ENCODE measurements around the gene JAZF1. TPM values are rescaled to one million over a fixed set of nuclear protein-coding genes. Genes with fewer than 3 reads are reported as not detected.
A peak's percentile ranks its signal among the peaks of the same experiment; 100 is the strongest.

JAZF1 gene
- total and polyA plus RNA-seq, 4 experiments from 2014 or later: 3.7 to 8.3 (median 4.7) TPM

- no peaks in the 10 kb centered on the region for H3K27me3 ChIP-seq (ENCODE audit: insufficient read depth, low read length)
- DNase-seq: no peak
- H3K27me3 Mint-ChIP-seq: no peaks in the 10 kb centered on the region
- peaks cover 15% of the 10 kb centered on the region for H3K4me1 ChIP-seq (ENCODE audit: insufficient read depth, low read length)
- no peak overlapping the region for H3K4me3 Mint-ChIP-seq
- peaks cover 13 to 25% (median 19%) of the 10 kb centered on the region in 4 donors for H3K4me1 Mint-ChIP-seq
- POLR2A ChIA-PET (ENCODE audit: partially characterized antibody): no interaction called here
- H3K36me3 Mint-ChIP-seq: peaks cover 0 to 5% of the 10 kb centered on the region in 2 donors
- intact Hi-C loops (cut with micrococcal nuclease): no loop called here
- peaks cover 0 to 2% (median 0%) of the 10 kb centered on the region in 8 donors for H3K9me3 Mint-ChIP-seq
- peak overlapping the region in 2 of 7 donors; percentile 32 to 42 for H3K27ac Mint-ChIP-seq
- no peak overlapping the region for H3K4me3 ChIP-seq (ENCODE audit: low read length in 2 of 2)
- CTCF ChIA-PET (ENCODE audit: partially characterized antibody): no interaction called here
- no peak overlapping the region for H3K27ac ChIP-seq (ENCODE audit: low read depth, low read length)
- H3K9me3 ChIP-seq (ENCODE audit: control insufficient read depth in 1 of 2, low read length in 2 of 2): no peaks in the 10 kb centered on the region
- no peaks in the 10 kb centered on the region for H3K36me3 ChIP-seq (ENCODE audit: insufficient read depth, low read length)
Measured at GRCh38 chr7:27843584-27844305, 336.9 kb downstream of the JAZF1 start.

GRCh38 chr7:27842851-27843250 is 337.7 kb downstream of the JAZF1 start:
- Mint-ChIP-seq H3K9me3 (peaks cover 0 to 2% (median 0%) of the 10 kb centered on the region in 8 donors), H3K27ac (peak overlapping the region in 1 of 7 donors; percentile 66), H3K4me1 (peaks cover 13 to 30% (median 21%) of the 10 kb centered on the region in 4 donors), H3K36me3 (peaks cover 0 to 6% of the 10 kb centered on the region in 2 donors), H3K4me3 (no peak overlapping the region), H3K27me3 (no peaks in the 10 kb centered on the region)
- Histone ChIP-seq H3K9me3 (ENCODE audit: control insufficient read depth in 1 of 2, low read length in 2 of 2) (no peaks in the 10 kb centered on the region), H3K27me3 (ENCODE audit: insufficient read depth, low read length) (no peaks in the 10 kb centered on the region), H3K36me3 (ENCODE audit: insufficient read depth, low read length) (no peaks in the 10 kb centered on the region), H3K4me1 (ENCODE audit: insufficient read depth, low read length) (peaks cover 15% of the 10 kb centered on the region), H3K27ac (ENCODE audit: low read depth, low read length) (no peak overlapping the region), H3K4me3 (ENCODE audit: low read length in 2 of 2) (no peak overlapping the region)
- DNase-seq: no peak
- intact Hi-C loops (cut with micrococcal nuclease): no loop called here
- ChIA-PET CTCF (ENCODE audit: partially characterized antibody) (no interaction called here), POLR2A (ENCODE audit: partially characterized antibody) (no interaction called here)

- H3K27me3 ChIP-seq (ENCODE audit: insufficient read depth, low read length): no peaks in the 10 kb centered on the region
- DNase-seq: no peak
- H3K36me3 ChIP-seq (ENCODE audit: insufficient read depth, low read length): no peaks in the 10 kb centered on the region
- H3K27ac Mint-ChIP-seq: peak overlapping the region in 4 of 7 donors; percentile 13 to 66 (median 46)
- H3K27me3 Mint-ChIP-seq: no peaks in the 10 kb centered on the region
- ChIA-PET CTCF (ENCODE audit: partially characterized antibody) (interaction anchor here (1.0 kb wide), 1 partner anchor 178 kb away, joined by 4 read pairs; no protein-coding TSS in a partner anchor), POLR2A (ENCODE audit: partially characterized antibody) (no interaction called here)
- no peak overlapping the region for H3K4me3 ChIP-seq (ENCODE audit: low read length in 2 of 2)
- peaks cover 13 to 30% (median 21%) of the 10 kb centered on the region in 4 donors for H3K4me1 Mint-ChIP-seq
- H3K9me3 ChIP-seq (ENCODE audit: control insufficient read depth in 1 of 2, low read length in 2 of 2): no peaks in the 10 kb centered on the region
- peaks cover 0 to 11% of the 10 kb centered on the region in 2 donors for H3K36me3 Mint-ChIP-seq
- H3K4me1 ChIP-seq (ENCODE audit: insufficient read depth, low read length): peaks cover 15% of the 10 kb centered on the region
- peaks cover 0 to 2% (median 0%) of the 10 kb centered on the region in 8 donors for H3K9me3 Mint-ChIP-seq
- H3K27ac ChIP-seq (ENCODE audit: low read depth, low read length): no peak overlapping the region
- H3K4me3 Mint-ChIP-seq: no peak overlapping the region
- intact Hi-C loops (cut with micrococcal nuclease): no loop called here
Measured at GRCh38 chr7:27842094-27842692, 338.4 kb downstream of the JAZF1 start.

- H3K36me3 ChIP-seq (ENCODE audit: insufficient read depth, low read length): no peaks in the 10 kb centered on the region
- H3K9me3 ChIP-seq (ENCODE audit: control insufficient read depth in 1 of 2, low read length in 2 of 2): no peaks in the 10 kb centered on the region
- intact Hi-C loops (cut with micrococcal nuclease): no loop called here
- H3K27ac Mint-ChIP-seq: peak overlapping the region in 5 of 7 donors; percentile 30 to 88 (median 78)
- ChIA-PET POLR2A (ENCODE audit: partially characterized antibody) (no interaction called here), CTCF (ENCODE audit: partially characterized antibody) (interaction anchor here (1.0 to 1.5 kb wide), 3 partner anchors 56 to 661 kb away, joined by 3 to 4 read pairs (median 4); no protein-coding TSS in a partner anchor)
- H3K36me3 Mint-ChIP-seq: peaks cover 0 to 11% of the 10 kb centered on the region in 2 donors
- no peaks in the 10 kb centered on the region for H3K9me3 Mint-ChIP-seq
- H3K27me3 Mint-ChIP-seq: no peaks in the 10 kb centered on the region
- peaks cover 15% of the 10 kb centered on the region for H3K4me1 ChIP-seq (ENCODE audit: insufficient read depth, low read length)
- no peak overlapping the region for H3K4me3 ChIP-seq (ENCODE audit: low read length in 2 of 2)
- DNase-seq: no peak
- H3K4me1 Mint-ChIP-seq: peaks cover 17 to 30% (median 25%) of the 10 kb centered on the region in 4 donors
- H3K27ac ChIP-seq (ENCODE audit: low read depth, low read length): no peak overlapping the region
- H3K27me3 ChIP-seq (ENCODE audit: insufficient read depth, low read length): no peaks in the 10 kb centered on the region
- peak overlapping the region in 2 of 8 donors; percentile 26 to 37 for H3K4me3 Mint-ChIP-seq
Measured at GRCh38 chr7:27840760-27841364, 339.7 kb downstream of the JAZF1 start.

GRCh38 chr7:27840313-27840712 is 340.3 kb downstream of the JAZF1 start:
- Histone ChIP-seq H3K4me3 (ENCODE audit: low read length in 2 of 2) (no peak overlapping the region), H3K27ac (ENCODE audit: low read depth, low read length) (peak overlapping the region; percentile 13), H3K36me3 (ENCODE audit: insufficient read depth, low read length) (no peaks in the 10 kb centered on the region), H3K4me1 (ENCODE audit: insufficient read depth, low read length) (peaks cover 15% of the 10 kb centered on the region), H3K9me3 (ENCODE audit: control insufficient read depth in 1 of 2, low read length in 2 of 2) (no peaks in the 10 kb centered on the region), H3K27me3 (ENCODE audit: insufficient read depth, low read length) (no peaks in the 10 kb centered on the region)
- no peaks in the 10 kb centered on the region for H3K9me3 Mint-ChIP-seq
- peaks cover 17 to 30% (median 25%) of the 10 kb centered on the region in 4 donors for H3K4me1 Mint-ChIP-seq
- H3K4me3 Mint-ChIP-seq: peak overlapping the region in 2 of 8 donors; percentile 26 to 37
- peaks cover 0 to 11% of the 10 kb centered on the region in 2 donors for H3K36me3 Mint-ChIP-seq
- CTCF ChIA-PET (ENCODE audit: partially characterized antibody): interaction anchor here (1.1 to 1.5 kb wide), 2 partner anchors 55 to 661 kb away, joined by 3 to 4 read pairs; no protein-coding TSS in a partner anchor
- POLR2A ChIA-PET (ENCODE audit: partially characterized antibody): interaction anchor here (1.0 kb wide), 1 partner anchor 14 kb away, joined by 3 read pairs; no protein-coding TSS in a partner anchor
- H3K27ac Mint-ChIP-seq: peak overlapping the region in 6 of 7 donors; percentile 77 to 88 (median 80)
- H3K27me3 Mint-ChIP-seq: no peaks in the 10 kb centered on the region
- intact Hi-C loops (cut with micrococcal nuclease): no loop called here
- peak; percentile 34 to 65 (median 41) for DNase-seq

GRCh38 chr7:27839099-27839498 is 341.5 kb downstream of the JAZF1 start:
- intact Hi-C loops (cut with micrococcal nuclease): no loop called here
- ChIA-PET POLR2A (ENCODE audit: partially characterized antibody) (no interaction called here), CTCF (ENCODE audit: partially characterized antibody) (interaction anchor here (1.5 kb wide), 1 partner anchor 54 kb away, joined by 3 read pairs; no protein-coding TSS in a partner anchor)
- H3K27ac ChIP-seq (ENCODE audit: low read depth, low read length): no peak overlapping the region
- Mint-ChIP-seq H3K27me3 (no peaks in the 10 kb centered on the region), H3K4me1 (peaks cover 17 to 30% (median 25%) of the 10 kb centered on the region in 4 donors), H3K4me3 (no peak overlapping the region), H3K9me3 (no peaks in the 10 kb centered on the region), H3K27ac (peak overlapping the region in 1 of 7 donors; percentile 89), H3K36me3 (peaks cover 0 to 11% of the 10 kb centered on the region in 2 donors)
- H3K27me3 ChIP-seq (ENCODE audit: insufficient read depth, low read length): no peaks in the 10 kb centered on the region
- no peak overlapping the region for H3K4me3 ChIP-seq (ENCODE audit: low read length in 2 of 2)
- H3K9me3 ChIP-seq (ENCODE audit: control insufficient read depth in 1 of 2, low read length in 2 of 2): no peaks in the 10 kb centered on the region
- DNase-seq: no peak
- no peaks in the 10 kb centered on the region for H3K36me3 ChIP-seq (ENCODE audit: insufficient read depth, low read length)
- H3K4me1 ChIP-seq (ENCODE audit: insufficient read depth, low read length): peaks cover 15% of the 10 kb centered on the region

GRCh38 chr7:27836536-27836935 is 344.1 kb downstream of the JAZF1 start:
- H3K27me3 Mint-ChIP-seq: no peaks in the 10 kb centered on the region
- peak overlapping the region in 5 of 7 donors; percentile 4 to 86 (median 72) for H3K27ac Mint-ChIP-seq
- no peaks in the 10 kb centered on the region for H3K9me3 Mint-ChIP-seq
- POLR2A ChIA-PET (ENCODE audit: partially characterized antibody): no interaction called here
- Histone ChIP-seq H3K4me3 (ENCODE audit: low read length in 2 of 2) (no peak overlapping the region), H3K36me3 (ENCODE audit: insufficient read depth, low read length) (no peaks in the 10 kb centered on the region), H3K27me3 (ENCODE audit: insufficient read depth, low read length) (no peaks in the 10 kb centered on the region), H3K27ac (ENCODE audit: low read depth, low read length) (no peak overlapping the region), H3K4me1 (ENCODE audit: insufficient read depth, low read length) (peaks cover 15% of the 10 kb centered on the region), H3K9me3 (ENCODE audit: control insufficient read depth in 1 of 2, low read length in 2 of 2) (no peaks in the 10 kb centered on the region)
- DNase-seq: no peak
- H3K4me3 Mint-ChIP-seq: no peak overlapping the region
- H3K36me3 Mint-ChIP-seq: peaks cover 0 to 30% of the 10 kb centered on the region in 2 donors
- peaks cover 20 to 30% (median 23%) of the 10 kb centered on the region in 4 donors for H3K4me1 Mint-ChIP-seq
- CTCF ChIA-PET (ENCODE audit: partially characterized antibody): no interaction called here
- intact Hi-C loops (cut with micrococcal nuclease): no loop called here

Data from CD4-positive, alpha-beta memory T cell (primary cell).